H1 (cell line): ENCODE data around the gene SND1. TPM values are rescaled to one million over a fixed set of nuclear protein-coding genes. Genes with fewer than 3 reads are reported as not detected.

Source experiments
- CTCF ChIA-PET: fragments of 300-600 bp; sonication (Branson Sonifier 250); formaldehyde crosslinking; loops from one replicate; lab custom pipeline; 2021; ENCODE audit not compliant: partially characterized antibody; lab: Charles Lee
- POLR2A ChIA-PET: fragments of 300-600 bp; sonication (Branson Sonifier 250); formaldehyde crosslinking; loops from one replicate; lab custom pipeline; 2021; ENCODE audit warnings: inconsistent platforms; ENCODE audit not compliant: partially characterized antibody; lab: Charles Lee
- DNase-seq, 2 experiments: peaks; one replicate each; pipeline versions ENCODE4 v3.0.0 to v3.0.0-alpha.2; 2010 to 2022; ENCODE audit warnings: low spot score in 2 of 2, low read depth in 1 of 2, mixed read lengths in 1 of 2
- FAIRE-seq: peaks from 2 replicates; lab custom pipeline; 2011; peaks lifted over from hg19 to GRCh38; lab: Jason Lieb, UNC
- H2AFZ ChIP-seq: 2 replicates; pipeline ENCODE4 v1.8.1; 2012; ENCODE audit warnings: low read length, inconsistent platforms
- H2AK5ac ChIP-seq: 2 replicates; pipeline ENCODE4 v1.6.1; 2013; ENCODE audit warnings: low read depth, low read length
- H2BK120ac ChIP-seq: replicated peaks from 2 replicates; pipeline ENCODE3; 2013; ENCODE audit warnings: low read depth, low read length, inconsistent platforms
- H2BK12ac ChIP-seq: 2 replicates; pipeline ENCODE4 v1.6.1; 2013; ENCODE audit warnings: low read depth, low read length
- H2BK15ac ChIP-seq: 2 replicates; pipeline ENCODE4 v1.6.1; 2013; ENCODE audit warnings: low read length
- H2BK20ac ChIP-seq: 2 replicates; pipeline ENCODE4 v1.6.1; 2013; ENCODE audit warnings: low read length
- H2BK5ac ChIP-seq: 2 replicates; pipeline ENCODE4 v1.6.1; 2013; ENCODE audit warnings: low read depth, low read length
- H3K14ac ChIP-seq: 2 replicates; pipeline ENCODE4 v1.6.1; 2013; ENCODE audit warnings: inconsistent platforms; ENCODE audit not compliant: insufficient read length
- H3K18ac ChIP-seq: 2 replicates; pipeline ENCODE4 v1.6.1; 2013; ENCODE audit warnings: low read length; ENCODE audit errors: extremely low read depth
- H3K23ac ChIP-seq: 2 replicates; pipeline ENCODE4 v1.6.1; 2013; ENCODE audit warnings: inconsistent platforms; ENCODE audit not compliant: insufficient read length
- H3K23me2 ChIP-seq: 2 replicates; pipeline ENCODE4 v1.6.1; 2013; ENCODE audit warnings: low read depth, low read length
- H3K27ac ChIP-seq: 2 replicates; pipeline ENCODE4 v1.6.1; 2011; ENCODE audit warnings: low read depth, low read length, inconsistent platforms
- H3K27me3 ChIP-seq, 4 experiments: replicated peaks in 1 of 4; 1 replicate in 1 of 4; 2 replicates in 3 of 4; pipeline versions ENCODE4 v1.6.1 to v1.8.1; 2011 to 2013; ENCODE audit warnings: low read length in 3 of 4, mild to moderate bottlenecking in 3 of 4, inconsistent platforms in 2 of 4, mixed read lengths in 2 of 4, moderate library complexity in 1 of 4; ENCODE audit not compliant: control insufficient read depth in 3 of 4, insufficient read depth in 3 of 4; ENCODE audit errors: extremely low read depth in 1 of 4
- H3K36me3 ChIP-seq, 4 experiments: 2 replicates each; pipeline versions ENCODE4 v1.6.1 to v1.8.1; 2011 to 2013; ENCODE audit warnings: mild to moderate bottlenecking in 4 of 4, low read length in 3 of 4, moderate library complexity in 2 of 4, control low read depth in 1 of 4, inconsistent platforms in 1 of 4; ENCODE audit not compliant: insufficient read depth in 4 of 4, control insufficient read depth in 2 of 4
- H3K4ac ChIP-seq: replicated peaks from 2 replicates; pipeline ENCODE3; 2013; ENCODE audit warnings: low read length, low read depth, mixed read lengths, inconsistent platforms; ENCODE audit not compliant: insufficient read length
- H3K4me1 ChIP-seq, 4 experiments: replicated peaks in 1 of 4; 1 replicate in 1 of 4; 2 replicates in 3 of 4; pipeline versions ENCODE4 v1.6.1 to v1.8.1; 2011 to 2013; ENCODE audit warnings: low read length in 3 of 4, inconsistent platforms in 2 of 4, mixed read lengths in 1 of 4; ENCODE audit not compliant: insufficient read depth in 4 of 4, control insufficient read depth in 3 of 4
- H3K4me2 ChIP-seq, 2 experiments: 2 replicates each; pipeline versions ENCODE4 v1.6.1 to v1.8.1; 2011 to 2013; ENCODE audit warnings: low read depth in 2 of 2, low read length in 2 of 2, control low read depth in 1 of 2, inconsistent platforms in 1 of 2, mild to moderate bottlenecking in 1 of 2; ENCODE audit not compliant: insufficient read depth in 1 of 2
- H3K4me3 ChIP-seq, 4 experiments: fragments of 200-600, 300-600 bp in 1 of 4; sonication (generic), shearing (Covaris generic), sonication (Bioruptor Twin) in 1 of 4; 2 replicates each; pipeline versions ENCODE4 v1.5.1 to v1.8.1; 2011 to 2016; ENCODE audit warnings: low read length in 4 of 4, low read depth in 3 of 4, control low read depth in 2 of 4, inconsistent platforms in 2 of 4, mild to moderate bottlenecking in 2 of 4, mixed read lengths in 1 of 4, moderate library complexity in 1 of 4; ENCODE audit not compliant: insufficient read depth in 2 of 4; ENCODE audit errors: extremely low read depth in 1 of 4
- H3K56ac ChIP-seq: replicated peaks from 2 replicates; pipeline ENCODE3; 2013; ENCODE audit warnings: low read depth, mild to moderate bottlenecking, mixed read lengths, low read length, inconsistent platforms; ENCODE audit not compliant: insufficient read length
- H3K79me1 ChIP-seq: 2 replicates; pipeline ENCODE4 v1.6.1; 2013; ENCODE audit warnings: low read depth, low read length, control low read depth
- H3K79me2 ChIP-seq, 2 experiments: 2 replicates each; pipeline versions ENCODE4 v1.6.1 to v1.8.1; 2012 to 2013; ENCODE audit warnings: low read length in 2 of 2, mild to moderate bottlenecking in 2 of 2, inconsistent platforms in 1 of 2; ENCODE audit not compliant: insufficient read depth in 2 of 2, control insufficient read depth in 1 of 2
- H3K9ac ChIP-seq, 4 experiments: replicated peaks in 1 of 4; 1 replicate in 1 of 4; 2 replicates in 3 of 4; pipeline versions ENCODE4 v1.6.1 to v1.8.1; 2011 to 2013; ENCODE audit warnings: low read depth in 3 of 4, low read length in 3 of 4, control low read depth in 2 of 4, mild to moderate bottlenecking in 2 of 4, moderate library complexity in 2 of 4, inconsistent platforms in 1 of 4; ENCODE audit errors: extremely low read depth in 1 of 4
- H3K9me3 ChIP-seq, 2 experiments: 2 replicates each; pipeline versions ENCODE4 v1.6.1 to v1.8.1; 2012 to 2013; ENCODE audit warnings: mild to moderate bottlenecking in 2 of 2, moderate library complexity in 2 of 2, control low read depth in 1 of 2, inconsistent platforms in 1 of 2, low read depth in 1 of 2, low read length in 1 of 2, mixed read lengths in 1 of 2; ENCODE audit not compliant: insufficient read depth in 2 of 2
- H4K20me1 ChIP-seq, 2 experiments: replicated peaks in 1 of 2; 2 replicates each; pipeline versions ENCODE3 to v1.8.1; 2011 to 2013; ENCODE audit warnings: inconsistent platforms in 2 of 2, low read length in 2 of 2, mild to moderate bottlenecking in 1 of 2; ENCODE audit not compliant: insufficient read depth in 2 of 2, control insufficient read depth in 1 of 2
- H4K5ac ChIP-seq: 2 replicates; pipeline ENCODE4 v1.6.1; 2013; ENCODE audit warnings: low read length, low read depth, mixed read lengths, inconsistent platforms; ENCODE audit not compliant: insufficient read length
- H4K8ac ChIP-seq: 2 replicates; pipeline ENCODE4 v1.8.0; 2013; ENCODE audit warnings: mild to moderate bottlenecking, moderate library complexity, low read length, inconsistent platforms; ENCODE audit not compliant: insufficient read depth; ENCODE audit errors: extremely low read depth
- H4K91ac ChIP-seq: replicated peaks from 2 replicates; pipeline ENCODE3; 2013; ENCODE audit warnings: low read length, mixed read lengths, inconsistent platforms; ENCODE audit not compliant: insufficient read length
- CBX5 ChIP-seq: fragments of 300-800, 300-1000 bp; sonication (generic); IDR thresholded peaks from 2 replicates; pipeline ENCODE4 v1.7.1; 2016; ENCODE audit warnings: antibody characterized with exemption, low read length, low read depth
- EGR1 ChIP-seq: IDR thresholded peaks from 2 replicates; pipeline ENCODE4 v1.6.1; 2011; ENCODE audit warnings: low read depth, low read length, borderline replicate concordance
- NRF1 ChIP-seq: IDR thresholded peaks from 2 replicates; pipeline ENCODE4 v1.6.1; 2011; ENCODE audit warnings: mild to moderate bottlenecking, low read depth, low read length, improper control_type of control experiment
- SIN3A ChIP-seq, 2 experiments: IDR thresholded peaks in 1 of 2; conservative IDR thresholded peaks in 1 of 2; 2 replicates each; pipeline ENCODE4 v1.6.1; 2011 to 2012; ENCODE audit warnings: low read length in 2 of 2, improper control_type of control experiment in 1 of 2, low read depth in 1 of 2, mild to moderate bottlenecking in 1 of 2
- WGBS, 2 experiments: shearing (Covaris generic) in 1 of 2; methylation state at CpG; one replicate each; pipeline versions ENCODE4 v1.1.6 to v1.1.7; 2013 to 2015; ENCODE audit warnings: low lambda C conversion rate in 2 of 2, mixed read lengths in 2 of 2, inconsistent platforms in 1 of 2, low coverage in 1 of 2, missing lambda C conversion rate in 1 of 2; ENCODE audit not compliant: insufficient replicate concordance in 2 of 2, insufficient coverage in 1 of 2, insufficient read length in 1 of 2; ENCODE audit errors: extremely low coverage in 1 of 2, missing lambda C conversion rate in 1 of 2; 5-methylcytosine and 5-hydroxymethylcytosine counted together
- polyA plus RNA-seq, 7 experiments: library from polyadenylated mRNA; depleted of rRNA in 3 of 7; stranded (reverse) in 5 of 7; unstranded in 2 of 7; fragments of >200 nt in 5 of 7; fragments of 200-250 nt in 2 of 7; gene quantifications; 1 replicate in 5 of 7; 2 replicates in 1 of 7; 4 replicates in 1 of 7; pipeline versions ENCODE4 v1.2.1 to v1.2.3, GENCODE V29; 2011 to 2013; ENCODE audit warnings: missing spikeins in 2 of 7, mixed read lengths in 2 of 7
- total RNA-seq: library from RNA; stranded (reverse); fragmentation: NEBNext Ultra II Directional; extraction: Animal tissue kit (Norgen Biotek cat#: 25700); gene quantifications from 2 replicates; pipeline ENCODE4 v1.2.1, GENCODE V29; 2021

The SND1 gene
- total and polyA plus RNA-seq, 2 of the 8 experiments (the other 6 are each of a cell fraction or from before 2014, with no cell fraction given) = 122 to 290 TPM

GRCh38 chr7:127711872-127712271, 59.9 kb downstream of the SND1 start:
- H3K4ac ChIP-seq = no peak overlapping the region
- CTCF ChIA-PET = interaction anchor here (0.6 to 11.4 kb wide), 7 partner anchors 8 to 496 kb away, joined by 3 to 91 read pairs (median 3); no protein-coding TSS in a partner anchor
- POLR2A ChIA-PET = interaction anchor here (0.9 kb wide), 1 partner anchor 9 kb away, joined by 3 read pairs; no protein-coding TSS in a partner anchor
- no peak overlapping the region for H2AK5ac ChIP-seq
- H3K4me3 ChIP-seq = no peak overlapping the region
- FAIRE-seq (no peak), DNase-seq (no peak)
- no peak overlapping the region for H4K8ac ChIP-seq
- H4K5ac ChIP-seq = no peak overlapping the region
- no peak overlapping the region for H3K27ac ChIP-seq
- no peak for TF ChIP-seq NRF1
- no peak for TF ChIP-seq EGR1
- no peak for TF ChIP-seq SIN3A (conservative IDR thresholded peaks at IDR 0.05 in 1 of 2, IDR thresholded peaks at IDR 0.05 in 1 of 2; ENCODE audit: low read depth in 1 of 2, low read length in 2 of 2)
- no peak for TF ChIP-seq CBX5
- H4K91ac ChIP-seq = no peak overlapping the region
- H3K14ac ChIP-seq = no peak overlapping the region
- H3K9ac ChIP-seq = no peak overlapping the region
- H3K27me3 ChIP-seq = no peaks in the 10 kb centered on the region
- no peak overlapping the region for H3K23ac ChIP-seq
- no peaks in the 10 kb centered on the region for H3K23me2 ChIP-seq
- H2BK5ac ChIP-seq = no peak overlapping the region
- H3K9me3 ChIP-seq = peaks cover 0 to 4% of the 10 kb centered on the region in 2 experiments; a peak in 2 of 4 replicates
- peaks cover 4 to 41% (median 25%) of the 10 kb centered on the region in 4 experiments; a peak in 7 of 8 replicates for H3K36me3 ChIP-seq
- no peak overlapping the region for H2BK120ac ChIP-seq
- peaks cover 1 to 9% of the 10 kb centered on the region in 2 experiments for H4K20me1 ChIP-seq
- H2BK15ac ChIP-seq = no peak overlapping the region
- no peak overlapping the region for H3K56ac ChIP-seq
- H3K79me2 ChIP-seq = peaks cover 0 to 51% of the 10 kb centered on the region in 2 experiments; a peak in 3 of 4 replicates
- no peaks in the 10 kb centered on the region; the same call in 1 of the 2 replicates for H3K79me1 ChIP-seq
- no peak overlapping the region for H2BK12ac ChIP-seq
- no peak overlapping the region for H2BK20ac ChIP-seq
- no peak overlapping the region for H3K18ac ChIP-seq
- H3K4me2 ChIP-seq = no peak overlapping the region
- H2AFZ ChIP-seq = no peak overlapping the region
- H3K4me1 ChIP-seq = no peaks in the 10 kb centered on the region
- 98% methylated on average over 4 of the region's 4 CpGs; no CpG with 5 or more reads in 1 of the 2 experiments for WGBS, 2 experiments
